Panc1 (cell line): ENCODE measurements around the gene ZNF648.
"Not testable (repeated sequence)": the region's sequence is repeated elsewhere in the genome, so short reads cannot be mapped to it uniquely, and the experiment has no call there.

ENCODE experiments used
- POLR2AphosphoS5 ChIP-seq: IDR thresholded peaks from 2 replicates; pipeline ENCODE4 v1.6.1; 2012; ENCODE audit warnings: mild to moderate bottlenecking, low read depth, low read length, moderate library complexity
- SIN3A ChIP-seq: IDR thresholded peaks from 2 replicates; pipeline ENCODE4 v1.6.1; 2012; ENCODE audit warnings: low read depth, mild to moderate bottlenecking, low read length, moderate library complexity, borderline replicate concordance; ENCODE audit not compliant: insufficient read depth
- TCF7L2 ChIP-seq: IDR thresholded peaks from 2 replicates; pipeline ENCODE4 v1.6.1; 2011; ENCODE audit warnings: mild to moderate bottlenecking, low read depth, low read length, inconsistent platforms
- TF ChIP-seq, protein P1 (sequence below): fragments of 450-650 bp; IDR thresholded peaks from 2 replicates; pipeline ENCODE4 v1.5.1; 2017; ENCODE audit warnings: mild to moderate bottlenecking
- TF ChIP-seq, protein P2 (sequence below), 2 experiments: IDR thresholded peaks; 2 replicates each; pipeline ENCODE4 v1.6.1; 2011 to 2012; ENCODE audit warnings: low read depth in 2 of 2, control low read depth in 1 of 2, low read length in 1 of 2, mild to moderate bottlenecking in 1 of 2, moderate library complexity in 1 of 2; ENCODE audit not compliant: insufficient read depth in 1 of 2

DNA sequence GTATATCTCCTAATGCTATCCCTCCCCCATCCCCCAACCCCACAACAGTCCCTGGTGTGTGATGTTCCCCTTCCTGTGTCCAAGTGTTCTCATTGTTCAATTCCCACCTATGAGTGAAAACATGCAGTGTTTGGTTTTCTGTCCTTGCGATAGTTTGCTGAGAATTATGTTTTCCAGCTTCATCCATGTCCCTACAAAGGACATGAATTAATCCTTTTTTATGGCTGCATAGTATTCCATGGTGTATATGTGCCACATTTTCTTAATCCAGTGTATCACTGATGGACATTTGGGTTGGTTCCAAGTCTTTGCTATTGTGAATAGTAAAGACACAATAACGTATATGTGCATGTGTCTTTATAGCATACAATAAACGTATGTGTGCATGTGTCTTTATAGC lies 56.1 kb downstream of the ZNF648 start:
- TF ChIP-seq, protein P1, sequence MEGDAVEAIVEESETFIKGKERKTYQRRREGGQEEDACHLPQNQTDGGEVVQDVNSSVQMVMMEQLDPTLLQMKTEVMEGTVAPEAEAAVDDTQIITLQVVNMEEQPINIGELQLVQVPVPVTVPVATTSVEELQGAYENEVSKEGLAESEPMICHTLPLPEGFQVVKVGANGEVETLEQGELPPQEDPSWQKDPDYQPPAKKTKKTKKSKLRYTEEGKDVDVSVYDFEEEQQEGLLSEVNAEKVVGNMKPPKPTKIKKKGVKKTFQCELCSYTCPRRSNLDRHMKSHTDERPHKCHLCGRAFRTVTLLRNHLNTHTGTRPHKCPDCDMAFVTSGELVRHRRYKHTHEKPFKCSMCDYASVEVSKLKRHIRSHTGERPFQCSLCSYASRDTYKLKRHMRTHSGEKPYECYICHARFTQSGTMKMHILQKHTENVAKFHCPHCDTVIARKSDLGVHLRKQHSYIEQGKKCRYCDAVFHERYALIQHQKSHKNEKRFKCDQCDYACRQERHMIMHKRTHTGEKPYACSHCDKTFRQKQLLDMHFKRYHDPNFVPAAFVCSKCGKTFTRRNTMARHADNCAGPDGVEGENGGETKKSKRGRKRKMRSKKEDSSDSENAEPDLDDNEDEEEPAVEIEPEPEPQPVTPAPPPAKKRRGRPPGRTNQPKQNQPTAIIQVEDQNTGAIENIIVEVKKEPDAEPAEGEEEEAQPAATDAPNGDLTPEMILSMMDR = not testable (repeated sequence)
- not testable (repeated sequence) for TF ChIP-seq SIN3A, POLR2AphosphoS5, TCF7L2
- TF ChIP-seq, protein P2, sequence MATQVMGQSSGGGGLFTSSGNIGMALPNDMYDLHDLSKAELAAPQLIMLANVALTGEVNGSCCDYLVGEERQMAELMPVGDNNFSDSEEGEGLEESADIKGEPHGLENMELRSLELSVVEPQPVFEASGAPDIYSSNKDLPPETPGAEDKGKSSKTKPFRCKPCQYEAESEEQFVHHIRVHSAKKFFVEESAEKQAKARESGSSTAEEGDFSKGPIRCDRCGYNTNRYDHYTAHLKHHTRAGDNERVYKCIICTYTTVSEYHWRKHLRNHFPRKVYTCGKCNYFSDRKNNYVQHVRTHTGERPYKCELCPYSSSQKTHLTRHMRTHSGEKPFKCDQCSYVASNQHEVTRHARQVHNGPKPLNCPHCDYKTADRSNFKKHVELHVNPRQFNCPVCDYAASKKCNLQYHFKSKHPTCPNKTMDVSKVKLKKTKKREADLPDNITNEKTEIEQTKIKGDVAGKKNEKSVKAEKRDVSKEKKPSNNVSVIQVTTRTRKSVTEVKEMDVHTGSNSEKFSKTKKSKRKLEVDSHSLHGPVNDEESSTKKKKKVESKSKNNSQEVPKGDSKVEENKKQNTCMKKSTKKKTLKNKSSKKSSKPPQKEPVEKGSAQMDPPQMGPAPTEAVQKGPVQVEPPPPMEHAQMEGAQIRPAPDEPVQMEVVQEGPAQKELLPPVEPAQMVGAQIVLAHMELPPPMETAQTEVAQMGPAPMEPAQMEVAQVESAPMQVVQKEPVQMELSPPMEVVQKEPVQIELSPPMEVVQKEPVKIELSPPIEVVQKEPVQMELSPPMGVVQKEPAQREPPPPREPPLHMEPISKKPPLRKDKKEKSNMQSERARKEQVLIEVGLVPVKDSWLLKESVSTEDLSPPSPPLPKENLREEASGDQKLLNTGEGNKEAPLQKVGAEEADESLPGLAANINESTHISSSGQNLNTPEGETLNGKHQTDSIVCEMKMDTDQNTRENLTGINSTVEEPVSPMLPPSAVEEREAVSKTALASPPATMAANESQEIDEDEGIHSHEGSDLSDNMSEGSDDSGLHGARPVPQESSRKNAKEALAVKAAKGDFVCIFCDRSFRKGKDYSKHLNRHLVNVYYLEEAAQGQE (IDR thresholded peaks at IDR 0.05; ENCODE audit: insufficient read depth in 1 of 2, low read depth in 2 of 2, low read length in 1 of 2) = not testable (repeated sequence)
